Lung (tissue), 12 donors: ENCODE measurements around the gene UNC50. TPM values are rescaled to one million over a fixed set of nuclear protein-coding genes. Genes with fewer than 3 reads are reported as not detected.

Source experiments
- ATAC-seq: fragments of 200-7000 bp; cut with Tn5 transposase; one replicate; pipeline ENCODE4 v1.9.1; 2020; ENCODE audit warnings: moderate number of reproducible peaks; ENCODE audit not compliant: insufficient read depth, low FRiP score
- DNase-seq, 3 donors: peaks; one replicate each; pipeline ENCODE4 v3.0.0-alpha.2; 2013 to 2017
- H3K27ac ChIP-seq, 2 donors: one replicate each; pipeline ENCODE4 v1.5.1; 2013; ENCODE audit warnings: mild to moderate bottlenecking in 2 of 2, moderate library complexity in 2 of 2, control low read depth in 1 of 2, inconsistent platforms in 1 of 2, low read depth in 1 of 2, low read length in 1 of 2
- H3K27me3 ChIP-seq, 3 donors: one replicate each; pipeline ENCODE4 v1.5.1; 2013; ENCODE audit warnings: low read length in 2 of 3; ENCODE audit not compliant: control insufficient read depth in 3 of 3, insufficient read depth in 3 of 3
- H3K36me3 ChIP-seq, 4 donors: one replicate each; pipeline ENCODE4 v1.5.1; 2013; ENCODE audit warnings: low read length in 4 of 4, mild to moderate bottlenecking in 1 of 4, moderate library complexity in 1 of 4; ENCODE audit not compliant: control insufficient read depth in 4 of 4, insufficient read depth in 4 of 4
- H3K4me1 ChIP-seq, 5 donors: one replicate each; pipeline ENCODE4 v1.5.1; 2013; ENCODE audit warnings: low read length in 5 of 5, mild to moderate bottlenecking in 2 of 5, moderate library complexity in 1 of 5; ENCODE audit not compliant: control insufficient read depth in 5 of 5, insufficient read depth in 5 of 5
- H3K4me3 ChIP-seq: one replicate; pipeline ENCODE4 v1.5.1; 2013; ENCODE audit warnings: mild to moderate bottlenecking, control low read depth, moderate library complexity
- H3K9ac ChIP-seq, 2 donors: one replicate each; pipeline ENCODE4 v1.5.1; 2013; ENCODE audit warnings: low read length in 2 of 2, control low read depth in 1 of 2; ENCODE audit not compliant: insufficient read depth in 1 of 2
- H3K9me3 ChIP-seq, 4 donors: one replicate each; pipeline ENCODE4 v1.5.1; 2013; ENCODE audit warnings: low read length in 3 of 4, mild to moderate bottlenecking in 1 of 4, moderate library complexity in 1 of 4; ENCODE audit not compliant: control insufficient read depth in 4 of 4, insufficient read depth in 3 of 4
- CTCF ChIP-seq: IDR thresholded peaks from 2 replicates; pipeline ENCODE4 v1.5.1; 2012; ENCODE audit warnings: mild to moderate bottlenecking; ENCODE audit errors: control extremely low read depth, extremely low read depth
- WGBS, 2 donors: extraction: QIAGEN DNeasy Blood & Tissue Kit; methylation state at CpG; one replicate each; pipeline ENCODE4 v1.1.7; 2013; 5-methylcytosine and 5-hydroxymethylcytosine counted together
- polyA plus RNA-seq, 2 donors: library from polyadenylated mRNA; stranded (reverse); fragments of 200-250 nt; gene quantifications; one replicate each; pipeline ENCODE4 v1.2.1, GENCODE V29; 2013
- total RNA-seq, 2 donors: library from RNA; depleted of rRNA in 1 of 2; stranded (reverse); fragments of >200 nt in 1 of 2; gene quantifications; one replicate each; pipeline ENCODE4 v1.2.1, GENCODE V29; 2014 to 2021
- donor health status: control.
- donor health status: control.
- donor health status: Bipolar disorder and iron deficiency.
- donor health status: healthy.
- donor health status: DM: yes; HTN: yes; CAD: no.

UNC50 gene
- total and polyA plus RNA-seq, 4 donors = 36.4 to 54.7 (median 43.7) TPM

DNA sequence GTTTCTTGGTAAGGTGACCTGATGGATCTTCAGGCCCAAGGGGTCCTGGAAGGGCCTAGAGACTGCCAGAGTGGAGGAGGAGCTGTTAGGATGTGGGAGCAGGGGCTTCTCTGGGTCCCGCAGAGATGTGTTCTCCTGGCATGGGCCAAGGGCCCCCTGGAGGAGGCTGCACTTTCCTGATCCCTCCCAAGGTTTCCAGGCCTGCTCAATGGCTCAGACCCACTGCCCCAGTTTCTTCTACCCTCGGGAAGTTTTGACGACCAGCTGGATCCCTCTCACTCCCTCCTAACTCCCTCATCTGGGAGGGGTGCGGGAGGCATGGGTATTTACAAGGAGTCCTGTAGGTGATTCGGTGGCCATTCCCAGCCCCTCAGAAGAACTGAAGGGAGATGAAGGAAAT, 36.2 kb upstream of the UNC50 start:
- no peak overlapping the region for H3K9ac ChIP-seq
- DNase-seq = no peak
- no peak for TF ChIP-seq CTCF
- H3K4me3 ChIP-seq = no peak overlapping the region
- WGBS, 2 donors = 91 to 95% methylated on average over 5 of the region's 5 CpGs
- H3K27ac ChIP-seq = no peak overlapping the region
- no peaks in the 10 kb centered on the region for H3K4me1 ChIP-seq
- H3K36me3 ChIP-seq = peaks cover 3 to 71% (median 11%) of the 10 kb centered on the region in 4 donors
- no peaks in the 10 kb centered on the region for H3K27me3 ChIP-seq
- no peak for ATAC-seq
- H3K9me3 ChIP-seq = no peaks in the 10 kb centered on the region

DNA sequence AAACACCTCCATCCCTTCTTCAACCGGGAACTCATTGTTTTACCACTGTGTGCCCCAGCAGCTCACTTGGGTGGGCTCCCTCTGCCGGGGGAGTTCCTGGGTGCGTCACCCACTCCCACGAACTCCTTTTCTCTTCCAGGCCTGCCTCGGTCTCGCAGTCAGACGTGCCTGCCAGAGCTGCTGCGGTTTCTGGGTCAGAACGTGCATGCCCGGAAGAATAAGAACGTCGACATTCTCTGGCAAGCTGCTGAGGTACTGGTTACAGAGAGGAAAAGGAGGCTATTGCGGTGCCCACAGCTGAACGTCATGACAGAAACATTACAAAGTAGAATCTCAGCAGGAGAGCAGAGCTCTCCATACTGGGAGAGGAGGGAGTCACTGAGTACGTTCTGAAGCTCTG, 35.7 kb upstream of the UNC50 start:
- Histone ChIP-seq H3K4me3 (no peak overlapping the region), H3K36me3 (peaks cover 3 to 71% (median 9%) of the 10 kb centered on the region in 4 donors), H3K27me3 (no peaks in the 10 kb centered on the region), H3K4me1 (no peaks in the 10 kb centered on the region), H3K9me3 (no peaks in the 10 kb centered on the region), H3K27ac (no peak overlapping the region), H3K9ac (no peak overlapping the region)
- no peak for DNase-seq
- TF ChIP-seq CTCF = no peak
- WGBS, 2 donors = 93% methylated on average over 15 of the region's 15 CpGs
- ATAC-seq = no peak

- Histone ChIP-seq H3K27me3 (no peaks in the 10 kb centered on the region), H3K9me3 (no peaks in the 10 kb centered on the region), H3K27ac (no peak overlapping the region), H3K4me3 (no peak overlapping the region), H3K9ac (no peak overlapping the region), H3K36me3 (peaks cover 3 to 72% (median 7%) of the 10 kb centered on the region in 4 donors), H3K4me1 (no peaks in the 10 kb centered on the region)
- ATAC-seq (no peak), DNase-seq (no peak)
- 96 to 97% methylated on average over 13 of the region's 13 CpGs for WGBS, 2 donors
- TF ChIP-seq CTCF = no peak
Observed at GRCh38 chr2:98573426-98573825, 35.0 kb upstream of the UNC50 start.

GRCh38 chr2:98576666-98577312, 31.6 kb upstream of the UNC50 start:
- Histone ChIP-seq H3K27me3 (no peaks in the 10 kb centered on the region), H3K9ac (no peak overlapping the region), H3K4me1 (no peaks in the 10 kb centered on the region), H3K4me3 (no peak overlapping the region), H3K9me3 (no peaks in the 10 kb centered on the region), H3K27ac (no peak overlapping the region), H3K36me3 (peaks cover 3 to 59% (median 7%) of the 10 kb centered on the region in 4 donors)
- no peak for TF ChIP-seq CTCF
- WGBS, 2 donors = 91 to 95% methylated on average over 22 of the region's 22 CpGs
- no peak for ATAC-seq
- no peak for DNase-seq
